IPS-20b (cell line): ENCODE measurements around the gene CTNNBL1.

Experiments
- H3K27ac ChIP-seq: one replicate; pipeline ENCODE4 v1.5.1; 2013; ENCODE audit warnings: low read length
- H3K27me3 ChIP-seq: 2 replicates; pipeline ENCODE4 v1.6.1; 2013; ENCODE audit warnings: mild to moderate bottlenecking, low read length, inconsistent platforms; ENCODE audit not compliant: insufficient read depth
- H3K36me3 ChIP-seq: 2 replicates; pipeline ENCODE4 v1.6.1; 2013; ENCODE audit warnings: low read depth, mild to moderate bottlenecking, inconsistent platforms, low read length, moderate library complexity; ENCODE audit not compliant: insufficient read depth
- H3K4me1 ChIP-seq: 2 replicates; pipeline ENCODE4 v1.6.1; 2013; ENCODE audit warnings: mild to moderate bottlenecking, control low read depth, inconsistent platforms, low read length, moderate library complexity; ENCODE audit not compliant: insufficient read depth
- H3K4me3 ChIP-seq: 2 replicates; pipeline ENCODE4 v1.5.1; 2013; ENCODE audit warnings: mild to moderate bottlenecking, low read length, inconsistent platforms
- H3K9ac ChIP-seq: 2 replicates; pipeline ENCODE4 v1.6.1; 2013; ENCODE audit warnings: low read depth, mild to moderate bottlenecking, inconsistent platforms, low read length, moderate library complexity
- H3K9me3 ChIP-seq: 2 replicates; pipeline ENCODE4 v1.6.1; 2013; ENCODE audit warnings: mild to moderate bottlenecking, low read depth, low read length, inconsistent platforms; ENCODE audit not compliant: insufficient read depth

CTNNBL1 gene

GRCh38 chr20:37903317-37904007 is 209.6 kb downstream of the CTNNBL1 start:
- H3K27ac ChIP-seq: no peak overlapping the region
- H3K4me3 ChIP-seq: peak overlapping the region; percentile 53; the same call in 1 of the 2 replicates
- no peak overlapping the region for H3K9ac ChIP-seq
- H3K36me3 ChIP-seq: no peaks in the 10 kb centered on the region
- H3K27me3 ChIP-seq: peaks cover 44% of the 10 kb centered on the region
- H3K4me1 ChIP-seq: peaks cover 16% of the 10 kb centered on the region
- no peaks in the 10 kb centered on the region for H3K9me3 ChIP-seq

- Histone ChIP-seq H3K27me3 (peaks cover 44% of the 10 kb centered on the region), H3K9me3 (no peaks in the 10 kb centered on the region), H3K4me1 (peaks cover 16% of the 10 kb centered on the region), H3K9ac (no peak overlapping the region), H3K36me3 (no peaks in the 10 kb centered on the region), H3K4me3 (no peak overlapping the region), H3K27ac (no peak overlapping the region)
Observed at GRCh38 chr20:37904008-37904642, 210.3 kb downstream of the CTNNBL1 start.

- Histone ChIP-seq H3K27ac (no peak overlapping the region), H3K4me1 (peaks cover 16% of the 10 kb centered on the region), H3K36me3 (no peaks in the 10 kb centered on the region), H3K9me3 (no peaks in the 10 kb centered on the region), H3K9ac (no peak overlapping the region), H3K4me3 (no peak overlapping the region), H3K27me3 (peaks cover 43% of the 10 kb centered on the region)
Observed at GRCh38 chr20:37904845-37905373, 211.1 kb downstream of the CTNNBL1 start.

GRCh38 chr20:37905671-37906613 is 212.1 kb downstream of the CTNNBL1 start:
- Histone ChIP-seq H3K9ac (no peak overlapping the region), H3K4me1 (peaks cover 16% of the 10 kb centered on the region), H3K27me3 (peaks cover 35% of the 10 kb centered on the region), H3K9me3 (no peaks in the 10 kb centered on the region), H3K4me3 (no peak overlapping the region), H3K36me3 (no peaks in the 10 kb centered on the region), H3K27ac (no peak overlapping the region)

GRCh38 chr20:37907330-37907676 is 213.5 kb downstream of the CTNNBL1 start:
- no peaks in the 10 kb centered on the region for H3K9me3 ChIP-seq
- no peaks in the 10 kb centered on the region for H3K36me3 ChIP-seq
- peaks cover 30% of the 10 kb centered on the region for H3K27me3 ChIP-seq
- peaks cover 21% of the 10 kb centered on the region for H3K4me1 ChIP-seq
- no peak overlapping the region for H3K9ac ChIP-seq
- H3K27ac ChIP-seq: no peak overlapping the region
- no peak overlapping the region for H3K4me3 ChIP-seq

GRCh38 chr20:37907677-37908401 is 214.0 kb downstream of the CTNNBL1 start:
- peaks cover 24% of the 10 kb centered on the region for H3K4me1 ChIP-seq
- no peaks in the 10 kb centered on the region for H3K9me3 ChIP-seq
- no peak overlapping the region for H3K4me3 ChIP-seq
- H3K9ac ChIP-seq: no peak overlapping the region
- H3K36me3 ChIP-seq: no peaks in the 10 kb centered on the region
- H3K27me3 ChIP-seq: peaks cover 31% of the 10 kb centered on the region
- H3K27ac ChIP-seq: no peak overlapping the region

GRCh38 chr20:37911261-37911660 is 217.4 kb downstream of the CTNNBL1 start:
- Histone ChIP-seq H3K4me1 (peaks cover 24% of the 10 kb centered on the region), H3K36me3 (no peaks in the 10 kb centered on the region), H3K27me3 (peaks cover 39% of the 10 kb centered on the region), H3K27ac (no peak overlapping the region), H3K4me3 (no peak overlapping the region), H3K9ac (no peak overlapping the region), H3K9me3 (no peaks in the 10 kb centered on the region)

- peaks cover 26% of the 10 kb centered on the region for H3K4me1 ChIP-seq
- peaks cover 45% of the 10 kb centered on the region for H3K27me3 ChIP-seq
- no peaks in the 10 kb centered on the region for H3K9me3 ChIP-seq
Observed at GRCh38 chr20:37911838-37912281, 218.0 kb downstream of the CTNNBL1 start.

GRCh38 chr20:37912874-37913273 is 219.0 kb downstream of the CTNNBL1 start:
- Histone ChIP-seq H3K4me3 (no peak overlapping the region), H3K9ac (no peak overlapping the region), H3K9me3 (no peaks in the 10 kb centered on the region), H3K27me3 (peaks cover 55% of the 10 kb centered on the region), H3K4me1 (peaks cover 17% of the 10 kb centered on the region), H3K27ac (no peak overlapping the region), H3K36me3 (no peaks in the 10 kb centered on the region)

More at GRCh38 chr20:37911838-37912281, 218.0 kb downstream of the CTNNBL1 start:
- Histone ChIP-seq H3K9ac (no peak overlapping the region), H3K36me3 (no peaks in the 10 kb centered on the region), H3K27ac (no peak overlapping the region), H3K4me3 (no peak overlapping the region)

- Histone ChIP-seq H3K4me3 (no peak overlapping the region), H3K27me3 (peaks cover 64% of the 10 kb centered on the region), H3K4me1 (peaks cover 12% of the 10 kb centered on the region; the same call in 1 of the 2 replicates), H3K27ac (no peak overlapping the region), H3K36me3 (no peaks in the 10 kb centered on the region), H3K9me3 (no peaks in the 10 kb centered on the region), H3K9ac (no peak overlapping the region)
Observed at GRCh38 chr20:37913567-37914366, 219.9 kb downstream of the CTNNBL1 start.
